Fibroblast of lung (primary cell): ENCODE results near the gene CD8B2.
"Not testable (repeated sequence)": the region's sequence is repeated elsewhere in the genome, so short reads cannot be mapped to it uniquely, and the experiment has no call there.

Experiments used
- CTCF ChIP-seq, 2 donors: IDR thresholded peaks in 1 of 2; conservative IDR thresholded peaks in 1 of 2; 1 replicate in 1 of 2; 2 replicates in 1 of 2; pipeline ENCODE4 v1.5.1; 2011 to 2012; ENCODE audit warnings: low read length in 2 of 2, control low read depth in 1 of 2, inconsistent platforms in 1 of 2, low read depth in 1 of 2, mild to moderate bottlenecking in 1 of 2
- EZH2 ChIP-seq: IDR thresholded peaks from 2 replicates; pipeline ENCODE4 v1.5.1; 2012; ENCODE audit warnings: low read length, control low read depth, mild to moderate bottlenecking; ENCODE audit errors: missing control alignments

GRCh38 chr2:106477647-106478046 is 9.5 kb upstream of the CD8B2 start:
- not testable (repeated sequence) for TF ChIP-seq CTCF (conservative IDR thresholded peaks at IDR 0.05 in 1 of 2, IDR thresholded peaks at IDR 0.05 in 1 of 2; ENCODE audit: low read depth in 1 of 2, low read length in 2 of 2); EZH2
